Stimulated activated CD8-positive, alpha-beta memory T cell treated with anti-CD3 and anti-CD28 coated beads, Interleukin-7, amount 100 ng/mL, for 1 hour (primary cell): Measurements from ENCODE around the gene DHRS4L2.
"Not testable (repeated sequence)": the region's sequence is repeated elsewhere in the genome, so short reads cannot be mapped to it uniquely, and the experiment has no call there.

Experiments used
- DNase-seq, 2 donors: peaks; one replicate each; pipeline ENCODE4 v3.0.0-alpha.2; 2020; ENCODE audit warnings: low read depth in 2 of 2

Gene DHRS4L2

DNA sequence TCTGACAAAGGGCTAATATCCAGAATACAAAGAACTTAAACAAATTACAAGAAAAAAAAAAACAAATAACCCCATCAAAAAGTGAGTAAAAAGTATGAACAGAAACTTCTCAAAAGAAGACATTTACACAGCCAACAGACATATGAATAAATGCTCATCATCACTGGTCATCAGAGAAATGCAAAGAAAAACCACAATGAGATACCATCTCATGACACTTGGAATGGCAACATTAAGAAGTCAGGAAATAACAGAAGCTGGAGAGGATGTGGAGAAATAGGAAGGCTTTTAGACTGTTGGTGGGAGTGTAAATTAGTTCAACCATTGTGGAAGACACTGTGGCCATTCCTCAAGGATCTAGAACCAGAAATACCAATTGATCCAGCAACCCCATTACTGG lies 30.2 kb downstream of the DHRS4L2 start:
- DNase-seq: not testable (repeated sequence)

DNA sequence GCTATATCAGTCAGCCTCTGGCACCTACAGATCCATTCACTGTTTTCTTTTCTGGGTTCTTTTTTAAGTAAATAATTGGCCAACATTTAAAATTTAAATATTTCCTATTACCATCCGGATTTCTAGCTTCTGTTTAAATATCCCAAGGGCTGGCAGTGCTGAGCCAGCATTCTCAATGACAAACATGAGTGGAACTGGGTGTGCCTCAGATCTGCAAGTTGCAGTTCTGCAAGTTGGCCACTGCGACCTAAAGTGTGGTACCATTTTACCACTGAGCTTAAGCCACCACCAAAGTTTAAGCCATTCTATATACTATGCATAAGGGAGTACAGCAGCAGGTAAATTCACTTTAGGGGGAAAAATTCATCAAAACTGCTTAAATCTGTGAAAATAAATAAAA lies 31.2 kb downstream of the DHRS4L2 start:
- not testable (repeated sequence) for DNase-seq

DNA sequence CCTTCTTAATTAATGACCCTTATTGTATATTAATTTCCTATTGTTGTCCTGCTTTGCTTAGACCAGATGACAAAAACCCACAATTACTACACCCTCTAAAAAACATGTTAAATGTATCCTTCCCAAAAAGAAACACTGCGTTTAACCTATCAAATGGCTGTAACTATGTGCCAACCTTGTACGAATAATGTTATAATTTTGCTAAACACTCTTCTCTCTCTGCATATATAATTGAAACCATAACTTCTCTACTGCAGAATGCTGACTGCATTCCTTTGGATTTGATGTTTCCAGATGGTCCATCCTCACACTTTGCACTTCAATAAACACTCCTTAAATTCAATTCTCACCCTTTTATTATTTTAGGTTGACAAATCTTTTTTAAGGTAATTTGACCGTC lies 31.8 kb downstream of the DHRS4L2 start:
- DNase-seq: not testable (repeated sequence)

DNA sequence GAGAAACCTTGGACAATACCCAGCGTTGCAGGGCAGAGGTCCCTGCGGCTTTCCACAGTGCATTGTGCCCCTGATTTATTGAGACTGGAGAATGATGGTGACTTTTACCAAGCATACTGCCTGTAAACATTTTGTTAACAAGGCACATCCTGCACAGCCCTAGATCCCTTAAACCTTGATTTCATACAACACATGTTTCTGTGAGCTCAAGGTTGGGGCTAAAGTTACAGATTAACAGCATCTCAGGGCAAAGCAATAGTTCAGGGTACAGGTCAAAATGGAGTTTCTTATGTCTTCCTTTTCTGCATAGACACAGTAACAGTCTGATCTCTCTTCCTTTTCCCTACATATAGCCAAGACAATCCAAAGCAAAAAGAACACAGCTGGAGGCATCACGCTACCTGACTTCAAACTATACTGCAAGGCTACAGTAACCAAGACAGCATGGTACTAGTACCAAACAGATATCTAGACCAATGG lies 36.2 kb downstream of the DHRS4L2 start:
- DNase-seq: not testable (repeated sequence)

DNA sequence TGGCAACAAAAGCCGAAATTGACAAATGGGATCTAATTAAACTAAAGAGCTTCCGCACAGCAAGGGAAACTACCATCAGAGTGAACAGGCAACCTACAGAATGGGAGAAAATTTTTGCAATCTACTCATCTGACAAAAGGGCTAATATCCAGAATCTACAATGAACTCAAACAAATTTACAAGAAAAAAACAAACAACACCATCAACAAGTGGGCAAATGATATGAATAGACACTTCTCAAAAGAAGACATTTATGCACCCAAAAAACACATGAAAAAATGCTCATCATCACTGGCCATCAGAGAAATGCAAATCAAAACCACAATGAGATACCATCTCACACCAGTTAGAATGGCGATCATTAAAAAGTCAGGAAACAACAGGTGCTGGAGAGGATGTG lies 41.0 kb downstream of the DHRS4L2 start:
- not testable (repeated sequence) for DNase-seq

DNA sequence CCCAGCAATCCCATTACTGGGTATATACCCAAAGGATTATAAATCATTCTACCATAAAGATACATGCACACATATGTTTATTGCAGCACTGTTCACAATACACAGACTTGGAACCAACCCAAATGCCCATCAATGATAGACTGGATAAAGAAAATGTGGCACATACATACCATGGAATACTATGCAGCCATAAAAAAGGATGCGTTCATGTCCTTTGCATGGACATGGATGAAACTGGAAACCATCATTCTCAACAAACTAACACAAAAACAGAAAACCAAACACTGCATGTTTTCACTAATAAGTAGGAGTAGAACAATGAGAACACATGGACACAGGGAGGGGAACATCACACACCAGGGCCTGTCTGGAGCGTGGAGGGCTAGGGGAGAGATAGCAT lies 42.6 kb downstream of the DHRS4L2 start:
- not testable (repeated sequence) for DNase-seq

DNA sequence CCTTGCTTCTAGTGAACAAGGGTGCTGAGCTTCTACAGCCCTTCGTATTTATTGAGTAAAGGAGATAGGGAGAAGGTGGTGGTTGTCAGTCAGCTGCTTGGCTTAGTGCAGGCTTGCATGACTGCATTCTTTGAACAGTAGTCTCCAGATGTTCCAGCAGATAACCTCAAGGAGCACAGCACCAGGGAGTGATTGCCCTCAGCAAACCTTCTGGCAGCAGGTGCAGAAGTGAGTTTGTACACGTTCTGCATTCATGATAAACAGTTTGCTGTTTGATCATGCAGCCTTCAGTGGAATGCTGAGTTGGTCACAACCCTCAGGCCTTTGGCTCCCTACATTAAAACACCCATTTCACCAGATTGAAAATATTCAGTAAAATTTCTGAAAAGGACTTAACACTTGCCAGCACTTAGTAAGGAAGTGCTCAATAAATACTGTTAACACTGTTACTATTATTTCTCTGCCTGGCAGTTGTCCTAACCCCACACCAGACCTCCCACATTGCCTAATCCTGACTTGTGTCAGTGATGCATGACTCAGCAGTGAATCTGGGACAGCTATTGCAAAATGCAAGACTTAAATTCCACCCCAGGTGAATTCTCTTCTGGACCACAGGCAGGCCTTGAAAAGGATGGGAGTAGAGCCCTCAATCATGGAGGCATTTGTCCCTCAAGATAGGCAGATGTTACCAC lies 44.1 kb downstream of the DHRS4L2 start:
- no peak for DNase-seq

DNA sequence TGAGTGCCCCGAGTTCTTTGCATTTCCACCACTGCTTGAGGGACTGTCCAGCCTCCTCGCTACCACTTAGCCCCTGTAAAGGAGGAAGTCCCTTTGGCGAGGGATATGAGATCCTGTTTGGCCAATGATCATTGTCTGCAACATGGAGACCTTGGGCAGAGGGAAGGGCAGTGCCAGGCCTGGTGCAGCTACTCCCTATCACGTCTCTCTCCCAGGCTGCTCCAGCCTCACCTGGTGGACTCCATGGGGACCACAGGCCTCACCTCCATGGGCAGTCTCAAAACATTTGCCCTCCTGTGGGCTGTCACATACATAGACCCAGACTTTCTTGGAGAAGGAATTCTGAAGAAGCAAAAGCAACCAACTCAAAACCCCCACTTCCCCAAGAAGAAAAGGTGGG lies 47.0 kb downstream of the DHRS4L2 start:
- DNase-seq: not testable (repeated sequence)

DNA sequence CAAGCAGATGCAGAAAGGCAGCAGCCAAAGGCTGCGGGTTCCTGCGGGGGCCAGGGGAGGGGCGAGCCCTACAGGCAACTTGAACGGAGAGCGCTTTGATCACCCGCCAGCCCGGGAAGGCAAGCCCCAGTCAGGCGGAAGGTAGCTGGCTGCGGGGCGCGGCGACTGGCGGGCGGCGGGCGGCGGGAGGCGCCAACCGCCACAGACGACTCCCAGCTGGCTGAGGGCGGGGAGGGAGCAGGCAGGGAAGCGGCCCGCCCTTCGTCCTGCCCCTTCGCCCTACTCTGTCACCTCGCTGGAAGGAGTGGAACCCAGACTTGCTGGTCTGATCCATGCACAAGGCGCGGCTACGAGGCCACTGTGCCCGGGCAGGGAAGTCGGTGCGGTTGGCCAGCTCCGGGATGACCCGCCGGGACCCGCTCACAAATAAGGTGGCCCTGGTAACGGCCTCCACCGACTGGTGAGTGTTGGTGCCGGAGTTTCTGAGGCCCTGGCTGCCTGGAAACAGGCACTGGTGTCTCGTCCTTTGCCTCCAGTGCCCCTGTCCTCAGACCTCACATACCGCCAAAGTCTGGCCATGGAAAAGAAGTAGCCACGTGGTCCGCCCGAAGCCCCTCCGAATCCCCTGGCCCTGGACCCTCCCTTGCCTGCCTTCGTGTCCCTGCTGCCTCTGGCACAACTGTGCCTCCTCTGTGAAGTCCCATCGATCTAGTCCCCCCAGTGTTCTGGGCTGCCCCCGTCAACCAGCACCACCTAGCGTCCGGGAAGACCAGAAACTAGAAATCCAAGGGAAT lies 47.6 kb downstream of the DHRS4L2 start:
- DNase-seq: peak; percentile 19 to 45

DNA sequence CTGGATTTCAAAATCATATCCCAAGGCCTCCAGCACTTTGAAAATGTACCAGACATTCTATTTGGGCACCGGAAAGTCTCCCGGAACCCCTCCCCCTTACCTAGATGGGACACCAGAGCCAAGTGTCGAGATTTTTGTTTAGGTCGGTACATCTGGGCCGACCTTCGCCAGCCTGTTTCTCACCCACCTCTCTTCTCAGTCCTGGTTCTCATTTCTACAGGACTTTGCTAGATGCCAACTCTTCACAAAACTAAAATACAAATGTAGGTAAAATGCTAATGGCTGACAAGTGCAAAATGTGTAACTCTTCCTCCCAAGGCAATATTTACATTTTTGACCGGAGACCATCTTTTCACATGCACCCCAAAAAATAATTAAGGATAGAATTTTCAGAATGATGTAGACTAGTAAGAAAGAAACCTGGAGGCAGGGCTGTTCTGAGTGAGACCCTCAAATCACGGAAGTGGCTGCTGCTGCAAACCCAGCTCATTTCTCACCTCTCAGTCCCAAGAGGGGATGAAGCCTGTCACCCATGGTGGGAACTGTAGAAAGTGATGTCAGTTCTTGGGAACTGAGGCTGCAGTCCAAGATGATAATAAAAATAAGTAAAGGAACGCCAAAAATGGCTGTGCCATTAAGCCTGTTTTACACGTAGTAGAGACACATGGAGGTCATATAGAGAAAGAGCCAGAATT lies 48.4 kb downstream of the DHRS4L2 start:
- not testable (repeated sequence) for DNase-seq

DNA sequence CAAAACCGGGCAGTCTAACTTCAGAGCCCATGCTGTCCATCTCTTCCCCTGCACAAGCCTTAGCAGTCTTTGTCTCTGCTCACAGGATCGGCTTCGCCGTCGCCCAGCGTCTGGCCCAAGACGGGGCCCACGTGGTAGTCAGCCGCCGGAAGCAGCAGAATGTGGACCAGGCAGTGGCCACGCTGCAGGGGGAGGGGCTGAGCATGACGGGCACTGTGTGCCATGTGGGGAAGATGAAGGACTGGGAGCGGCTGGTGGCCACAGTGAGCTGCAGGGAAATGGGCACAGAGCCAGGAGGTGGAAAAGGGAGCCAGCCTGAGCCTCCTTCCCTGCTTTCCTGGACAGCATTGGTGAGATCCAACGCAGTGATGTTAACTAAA lies 48.9 kb downstream of the DHRS4L2 start:
- DNase-seq: no peak

DNA sequence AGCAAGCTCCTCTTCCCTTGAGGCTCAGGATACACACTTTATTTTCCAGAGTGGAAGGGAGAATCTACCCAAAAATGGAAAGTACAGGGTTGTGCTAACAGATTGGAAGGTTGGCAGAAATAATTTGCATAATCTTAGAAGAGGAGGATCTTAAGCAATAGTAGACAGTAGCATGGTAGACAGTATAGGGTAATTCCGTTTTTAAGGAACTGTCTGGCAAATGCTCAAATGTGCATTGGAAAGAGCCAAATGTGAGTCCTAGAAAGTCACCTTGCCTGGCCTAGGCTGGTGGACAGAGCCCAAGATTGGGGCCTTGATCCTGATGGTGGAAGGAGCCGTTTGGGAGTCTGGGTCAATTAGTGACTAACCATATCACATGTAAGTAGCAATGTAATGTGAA lies 50.0 kb downstream of the DHRS4L2 start:
- no peak for DNase-seq

DNA sequence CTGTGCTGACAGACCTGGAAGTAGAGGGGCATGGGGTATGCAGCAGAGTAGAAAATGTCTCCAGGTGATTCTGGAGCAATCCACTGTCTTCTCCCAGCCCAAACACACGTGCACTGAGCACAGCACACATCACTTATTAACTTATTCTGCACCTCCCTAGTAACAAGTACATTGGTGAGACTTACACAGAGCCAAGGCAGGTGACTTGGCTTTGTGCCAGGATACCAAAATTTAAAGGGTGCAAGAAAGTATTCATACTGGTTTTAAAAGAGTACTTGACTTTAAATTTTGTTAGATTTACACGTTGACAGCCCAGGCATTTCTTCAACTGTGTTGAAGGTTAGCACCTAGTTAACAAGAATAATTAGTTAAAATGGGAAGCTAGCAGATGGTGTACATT lies 52.0 kb downstream of the DHRS4L2 start:
- DNase-seq: no peak

DNA sequence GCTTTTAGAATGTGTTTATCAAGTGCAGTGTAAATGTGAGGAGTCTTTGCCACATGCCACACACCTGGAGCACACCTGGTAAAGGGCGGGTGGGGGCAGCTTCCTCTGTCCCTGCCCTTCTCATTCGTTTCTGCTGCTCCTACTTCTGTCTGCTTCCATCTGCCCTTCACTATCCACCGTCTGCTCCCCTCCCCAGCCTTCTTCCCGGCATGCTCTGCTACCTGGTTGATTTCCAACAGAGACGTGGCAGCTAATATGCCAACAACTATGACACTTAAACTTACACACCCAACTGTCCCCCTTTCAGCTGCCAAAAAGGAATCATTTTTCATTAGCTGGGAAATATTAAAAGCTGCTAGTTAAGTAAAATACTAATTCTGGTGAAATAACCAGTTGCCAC lies 54.0 kb downstream of the DHRS4L2 start:
- DNase-seq: no peak

DNA sequence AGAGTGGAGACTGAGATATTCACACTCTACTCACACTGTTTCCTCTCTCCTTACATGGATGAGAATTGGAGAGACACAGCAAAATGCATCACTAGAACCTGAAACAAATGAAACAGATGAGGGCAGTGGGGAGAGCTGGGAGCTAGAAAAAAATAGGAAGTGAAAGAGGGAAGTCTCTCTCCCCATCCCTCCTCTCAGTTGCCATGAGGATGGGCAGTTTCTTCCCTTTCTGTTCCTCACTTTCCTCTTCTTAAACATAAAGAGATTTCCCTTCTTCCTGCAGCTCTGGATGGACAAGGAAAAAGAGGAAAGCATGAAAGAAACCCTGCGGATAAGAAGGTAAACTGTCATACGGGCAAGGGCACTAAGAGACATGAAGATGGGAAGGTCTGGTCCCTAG lies 60.3 kb downstream of the DHRS4L2 start:
- DNase-seq: not testable (repeated sequence)

DNA sequence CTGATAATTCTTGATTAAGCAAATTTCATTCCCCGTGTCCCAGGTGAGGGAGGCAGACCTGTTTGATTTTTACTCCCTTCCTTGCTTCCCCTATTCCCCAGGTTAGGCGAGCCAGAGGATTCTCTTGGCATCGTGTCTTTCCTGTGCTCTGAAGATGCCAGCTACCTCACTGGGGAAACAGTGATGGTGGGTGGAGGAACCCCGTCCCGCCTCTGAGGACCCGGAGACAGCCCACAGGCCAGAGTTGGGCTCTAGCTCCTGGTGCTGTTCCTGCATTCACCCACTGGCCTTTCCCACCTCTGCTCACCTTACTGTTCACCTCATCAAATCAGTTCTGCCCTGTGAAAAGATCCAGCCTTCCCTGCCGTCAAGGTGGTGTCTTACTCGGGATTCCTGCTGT lies 62.0 kb downstream of the DHRS4L2 start:
- DNase-seq: not testable (repeated sequence)

DNA sequence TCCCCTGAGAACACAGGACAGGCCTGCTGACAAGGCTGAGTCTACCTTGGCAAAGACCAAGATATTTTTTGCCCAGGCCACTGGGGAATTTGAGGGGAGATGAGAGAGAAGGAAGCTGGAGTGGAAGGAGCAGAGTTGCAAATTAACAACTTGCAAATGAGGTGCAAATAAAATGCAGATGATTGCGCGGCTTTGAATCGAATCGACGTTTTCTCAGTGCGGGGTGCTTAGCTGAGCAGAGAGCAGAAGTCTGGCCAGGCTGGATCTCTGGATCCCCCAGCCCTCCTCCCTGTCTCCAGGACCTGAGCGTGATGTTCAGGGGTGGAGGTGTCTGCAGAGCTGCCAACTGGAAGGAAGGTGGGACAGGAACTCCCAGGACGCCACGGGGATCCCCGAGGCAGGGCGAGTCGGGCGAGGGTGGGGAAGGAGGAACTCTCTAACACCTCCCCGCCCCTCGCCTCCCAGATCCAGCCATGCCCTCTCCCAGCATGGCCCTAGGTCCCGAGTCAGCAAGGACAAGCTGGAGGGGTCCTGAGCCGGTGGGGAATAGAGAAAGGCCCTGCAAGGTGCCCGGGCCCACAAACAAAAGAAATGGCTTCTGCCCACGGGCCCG lies 62.6 kb downstream of the DHRS4L2 start:
- no peak for DNase-seq

DNA sequence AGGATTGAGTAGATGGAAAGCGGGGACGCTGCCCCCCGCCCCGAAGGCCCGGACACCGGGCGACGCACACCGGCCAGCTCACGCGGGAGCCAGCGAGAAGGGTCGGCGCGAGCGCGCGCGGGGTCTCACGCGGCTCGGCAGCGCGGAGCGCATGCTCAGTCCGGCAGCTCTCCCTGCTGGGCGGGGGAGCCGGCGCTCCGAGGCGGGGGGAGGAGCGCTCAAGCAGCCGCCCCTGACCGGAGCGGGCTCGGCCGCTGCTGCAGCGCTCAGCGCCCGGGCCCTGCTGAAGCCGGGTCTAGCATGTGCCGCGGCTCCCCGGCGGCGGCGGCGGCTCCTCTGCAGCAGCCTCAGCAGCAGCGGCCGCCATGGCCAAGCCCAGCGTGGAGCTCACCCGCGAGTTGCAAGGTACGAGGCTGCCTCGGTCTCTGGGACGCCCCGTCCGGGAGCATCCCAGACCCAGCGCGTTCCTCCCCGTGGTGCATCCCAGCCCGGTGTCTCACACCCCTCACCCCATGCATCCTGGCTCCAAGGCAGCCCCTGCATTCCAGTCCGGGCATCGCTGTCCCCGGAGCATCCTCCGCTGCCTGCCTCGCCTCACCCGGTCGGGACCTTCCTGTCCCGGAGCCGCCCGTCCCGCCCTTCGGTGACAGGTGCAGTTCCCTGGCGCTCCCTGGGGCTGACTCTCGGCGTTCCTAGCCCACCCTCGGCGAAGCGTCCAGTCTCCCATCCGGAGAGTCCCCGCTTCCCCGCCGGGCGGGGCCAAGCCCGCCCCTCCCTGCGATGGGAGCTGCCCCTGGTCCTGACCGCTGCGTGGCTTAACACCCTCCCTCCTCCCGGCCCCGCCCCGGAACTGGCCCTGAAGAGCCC lies 63.3 kb downstream of the DHRS4L2 start, which contains the start of gene CARMIL3:
Gene CARMIL3, plus strand, starts transcription at position 221 of the 867 bp plus-strand sequence. Its CDS starts 145 bp downstream, at position 366.
- DNase-seq: peak; percentile 19 to 23

DNA sequence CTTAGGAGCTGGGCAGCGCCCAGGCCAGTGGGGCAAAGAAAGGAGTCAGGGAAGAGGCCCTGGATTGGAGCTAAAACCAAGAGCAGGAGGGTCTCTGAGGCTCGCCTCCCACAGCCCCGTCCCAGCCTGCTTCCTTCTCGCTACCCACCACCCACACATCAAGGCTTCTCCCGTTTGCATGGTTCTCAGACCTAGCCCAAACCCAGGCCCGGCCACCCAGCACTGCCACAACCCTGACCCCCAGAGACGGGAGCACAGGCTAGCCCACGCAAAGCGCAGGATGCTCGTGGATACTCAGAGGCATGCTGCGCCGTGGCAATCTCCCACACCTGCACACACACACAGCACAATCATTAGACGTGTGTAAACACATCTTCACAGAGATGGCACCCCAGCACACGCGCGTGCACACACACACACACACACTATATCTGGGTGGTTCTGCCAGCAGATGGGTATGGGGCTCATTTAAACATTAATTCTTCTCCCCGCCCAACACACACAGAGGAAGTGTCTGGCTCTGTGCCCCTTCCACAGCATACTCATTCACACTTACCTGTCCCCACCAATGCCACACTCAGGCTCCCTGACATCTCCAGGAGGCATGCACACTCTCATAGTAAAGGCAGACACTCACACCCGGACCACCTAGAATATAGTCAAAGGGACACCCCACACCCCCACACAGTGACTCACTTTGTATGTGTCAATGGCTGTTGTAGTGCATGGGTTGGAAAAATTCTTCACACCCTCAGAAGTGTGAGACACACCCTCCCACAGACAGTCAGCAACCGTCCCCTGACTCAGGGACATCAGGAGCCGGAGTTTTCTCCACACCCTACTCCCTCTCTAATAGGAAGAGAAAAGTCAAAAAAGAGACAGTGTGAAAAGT lies 64.2 kb downstream of the DHRS4L2 start:
- peak in 1 of 2 donors; percentile 25 for DNase-seq
